Gastroesophageal sphincter (tissue), 3 donors: Measurements from ENCODE around the gene KCTD19.

Source experiments
- CTCF ChIP-seq, 4 experiments: fragments of 200-600 bp in 2 of 4; fragments of 450-650 bp in 2 of 4; sonication (generic) in 1 of 4; IDR thresholded peaks; one replicate each; pipeline ENCODE4 v1.5.1; 2017 to 2019; ENCODE audit warnings: antibody characterized with exemption in 4 of 4, mild to moderate bottlenecking in 2 of 4, moderate library complexity in 2 of 4
- POLR2A ChIP-seq, 2 donors: fragments of 450-650 bp; IDR thresholded peaks; one replicate each; pipeline ENCODE4 v1.6.1; 2017; ENCODE audit warnings: antibody characterized with exemption in 2 of 2, mild to moderate bottlenecking in 2 of 2, moderate library complexity in 1 of 2
- POLR2AphosphoS5 ChIP-seq: sonication (generic); formaldehyde crosslinking; IDR thresholded peaks from one replicate; pipeline ENCODE4 v1.6.1; 2017; ENCODE audit warnings: antibody characterized with exemption

GRCh38 chr16:67283039-67283825 lies 43.3 kb downstream of the KCTD19 start:
- TF ChIP-seq CTCF (IDR thresholded peaks at IDR 0.05), result no peak
- TF ChIP-seq POLR2AphosphoS5, result no peak
- TF ChIP-seq POLR2A (IDR thresholded peaks at IDR 0.05), result no peak
